SK-N-MC (cell line): Measurements from ENCODE around the gene CAMKV.

ENCODE experiments used
- EZH2 ChIP-seq: fragments of 200-600 bp; sonication (generic); IDR thresholded peaks from one replicate; pipeline ENCODE4 v1.6.1; 2017; ENCODE audit warnings: antibody characterized with exemption
- FOXP2 ChIP-seq: optimal IDR thresholded peaks from 2 replicates; pipeline ENCODE3; 2011; ENCODE audit warnings: mild to moderate bottlenecking, moderate library complexity; ENCODE audit not compliant: insufficient read depth; ENCODE audit errors: extremely low read length, control extremely low read depth
- POLR2AphosphoS5 ChIP-seq: IDR thresholded peaks from 2 replicates; pipeline ENCODE4 v1.6.1; 2012; ENCODE audit warnings: mild to moderate bottlenecking, low read depth, low read length, borderline replicate concordance

- no peak for TF ChIP-seq EZH2
- no peak for TF ChIP-seq POLR2AphosphoS5
- no peak for TF ChIP-seq FOXP2
Measured at GRCh38 chr3:49882166-49882565, 12.5 kb upstream of the CAMKV start.
